Retinal pigment epithelial cell (primary cell): Measurements from ENCODE around the gene SPG11.

ENCODE experiments used
- DNase-seq: peaks from one replicate; pipeline ENCODE4 v3.0.0-alpha.2; 2010; ENCODE audit warnings: low read depth
- H3K4me3 ChIP-seq: 2 replicates; pipeline ENCODE4 v1.5.1; 2011; ENCODE audit warnings: mild to moderate bottlenecking, low read length, control low read depth, moderate library complexity
- TF ChIP-seq, protein P1 (sequence below): conservative IDR thresholded peaks from 2 replicates; pipeline ENCODE4 v1.5.1; 2011; ENCODE audit warnings: low read depth, low read length, control low read depth, inconsistent platforms

The SPG11 gene, protein sequence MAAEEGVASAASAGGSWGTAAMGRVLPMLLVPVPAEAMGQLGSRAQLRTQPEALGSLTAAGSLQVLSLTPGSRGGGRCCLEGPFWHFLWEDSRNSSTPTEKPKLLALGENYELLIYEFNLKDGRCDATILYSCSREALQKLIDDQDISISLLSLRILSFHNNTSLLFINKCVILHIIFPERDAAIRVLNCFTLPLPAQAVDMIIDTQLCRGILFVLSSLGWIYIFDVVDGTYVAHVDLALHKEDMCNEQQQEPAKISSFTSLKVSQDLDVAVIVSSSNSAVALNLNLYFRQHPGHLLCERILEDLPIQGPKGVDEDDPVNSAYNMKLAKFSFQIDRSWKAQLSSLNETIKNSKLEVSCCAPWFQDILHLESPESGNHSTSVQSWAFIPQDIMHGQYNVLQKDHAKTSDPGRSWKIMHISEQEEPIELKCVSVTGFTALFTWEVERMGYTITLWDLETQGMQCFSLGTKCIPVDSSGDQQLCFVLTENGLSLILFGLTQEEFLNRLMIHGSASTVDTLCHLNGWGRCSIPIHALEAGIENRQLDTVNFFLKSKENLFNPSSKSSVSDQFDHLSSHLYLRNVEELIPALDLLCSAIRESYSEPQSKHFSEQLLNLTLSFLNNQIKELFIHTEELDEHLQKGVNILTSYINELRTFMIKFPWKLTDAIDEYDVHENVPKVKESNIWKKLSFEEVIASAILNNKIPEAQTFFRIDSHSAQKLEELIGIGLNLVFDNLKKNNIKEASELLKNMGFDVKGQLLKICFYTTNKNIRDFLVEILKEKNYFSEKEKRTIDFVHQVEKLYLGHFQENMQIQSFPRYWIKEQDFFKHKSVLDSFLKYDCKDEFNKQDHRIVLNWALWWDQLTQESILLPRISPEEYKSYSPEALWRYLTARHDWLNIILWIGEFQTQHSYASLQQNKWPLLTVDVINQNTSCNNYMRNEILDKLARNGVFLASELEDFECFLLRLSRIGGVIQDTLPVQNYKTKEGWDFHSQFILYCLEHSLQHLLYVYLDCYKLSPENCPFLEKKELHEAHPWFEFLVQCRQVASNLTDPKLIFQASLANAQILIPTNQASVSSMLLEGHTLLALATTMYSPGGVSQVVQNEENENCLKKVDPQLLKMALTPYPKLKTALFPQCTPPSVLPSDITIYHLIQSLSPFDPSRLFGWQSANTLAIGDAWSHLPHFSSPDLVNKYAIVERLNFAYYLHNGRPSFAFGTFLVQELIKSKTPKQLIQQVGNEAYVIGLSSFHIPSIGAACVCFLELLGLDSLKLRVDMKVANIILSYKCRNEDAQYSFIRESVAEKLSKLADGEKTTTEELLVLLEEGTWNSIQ (N-terminal part only)

DNA sequence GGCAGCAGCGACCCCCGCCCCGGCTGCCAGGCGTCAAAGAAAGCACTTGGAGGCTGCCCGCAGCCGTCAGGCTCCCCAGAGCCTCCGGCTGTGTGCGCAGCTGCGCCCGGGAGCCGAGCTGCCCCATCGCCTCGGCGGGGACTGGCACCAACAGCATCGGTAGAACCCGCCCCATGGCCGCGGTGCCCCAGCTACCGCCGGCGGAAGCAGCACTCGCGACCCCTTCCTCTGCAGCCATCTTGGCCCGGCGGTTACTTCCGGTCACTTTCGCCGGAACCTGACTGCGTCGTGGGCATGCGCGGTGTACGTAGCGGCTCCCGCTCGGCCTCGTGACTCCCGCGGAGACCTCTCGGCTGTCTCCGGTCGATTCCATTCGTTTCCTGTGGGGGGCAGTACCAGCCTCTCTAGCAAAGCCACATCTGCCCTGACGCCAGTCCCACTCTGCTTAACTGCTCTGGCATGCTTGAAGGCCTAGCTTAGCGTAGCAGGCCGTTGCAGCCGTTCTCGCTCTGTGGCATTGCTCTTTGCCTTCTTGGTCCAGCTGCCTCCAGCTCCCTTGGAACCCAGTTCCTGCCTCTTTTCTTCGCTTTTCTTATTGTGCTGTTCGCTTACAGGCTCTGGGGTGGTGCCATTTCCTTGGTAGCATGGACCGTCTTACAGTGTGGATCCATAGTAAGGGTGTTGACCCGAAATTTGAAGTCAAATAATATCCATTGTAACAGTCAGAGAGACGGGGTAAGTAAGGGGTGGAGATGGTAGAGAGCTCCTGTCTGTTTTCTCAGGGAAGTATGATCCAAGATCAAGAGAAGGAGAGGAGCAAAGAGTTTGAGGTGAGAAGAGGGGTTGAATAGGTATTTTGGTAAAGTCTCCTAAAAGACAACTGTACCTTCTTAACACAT is at the start of gene SPG11:
TSS of gene SPG11 (minus strand) at position 253 of the 899 bp plus-strand sequence. CDS start at position 238, 15 bp downstream.
- TF ChIP-seq, protein P1, sequence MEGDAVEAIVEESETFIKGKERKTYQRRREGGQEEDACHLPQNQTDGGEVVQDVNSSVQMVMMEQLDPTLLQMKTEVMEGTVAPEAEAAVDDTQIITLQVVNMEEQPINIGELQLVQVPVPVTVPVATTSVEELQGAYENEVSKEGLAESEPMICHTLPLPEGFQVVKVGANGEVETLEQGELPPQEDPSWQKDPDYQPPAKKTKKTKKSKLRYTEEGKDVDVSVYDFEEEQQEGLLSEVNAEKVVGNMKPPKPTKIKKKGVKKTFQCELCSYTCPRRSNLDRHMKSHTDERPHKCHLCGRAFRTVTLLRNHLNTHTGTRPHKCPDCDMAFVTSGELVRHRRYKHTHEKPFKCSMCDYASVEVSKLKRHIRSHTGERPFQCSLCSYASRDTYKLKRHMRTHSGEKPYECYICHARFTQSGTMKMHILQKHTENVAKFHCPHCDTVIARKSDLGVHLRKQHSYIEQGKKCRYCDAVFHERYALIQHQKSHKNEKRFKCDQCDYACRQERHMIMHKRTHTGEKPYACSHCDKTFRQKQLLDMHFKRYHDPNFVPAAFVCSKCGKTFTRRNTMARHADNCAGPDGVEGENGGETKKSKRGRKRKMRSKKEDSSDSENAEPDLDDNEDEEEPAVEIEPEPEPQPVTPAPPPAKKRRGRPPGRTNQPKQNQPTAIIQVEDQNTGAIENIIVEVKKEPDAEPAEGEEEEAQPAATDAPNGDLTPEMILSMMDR: peak; percentile 85
- peak within 1 kb of the TSS; percentile 88 for H3K4me3 ChIP-seq
- peak; percentile 92 for DNase-seq

GRCh38 chr15:44712346-44713005 is 49.0 kb upstream of the SPG11 start:
- no peak for DNase-seq

DNA sequence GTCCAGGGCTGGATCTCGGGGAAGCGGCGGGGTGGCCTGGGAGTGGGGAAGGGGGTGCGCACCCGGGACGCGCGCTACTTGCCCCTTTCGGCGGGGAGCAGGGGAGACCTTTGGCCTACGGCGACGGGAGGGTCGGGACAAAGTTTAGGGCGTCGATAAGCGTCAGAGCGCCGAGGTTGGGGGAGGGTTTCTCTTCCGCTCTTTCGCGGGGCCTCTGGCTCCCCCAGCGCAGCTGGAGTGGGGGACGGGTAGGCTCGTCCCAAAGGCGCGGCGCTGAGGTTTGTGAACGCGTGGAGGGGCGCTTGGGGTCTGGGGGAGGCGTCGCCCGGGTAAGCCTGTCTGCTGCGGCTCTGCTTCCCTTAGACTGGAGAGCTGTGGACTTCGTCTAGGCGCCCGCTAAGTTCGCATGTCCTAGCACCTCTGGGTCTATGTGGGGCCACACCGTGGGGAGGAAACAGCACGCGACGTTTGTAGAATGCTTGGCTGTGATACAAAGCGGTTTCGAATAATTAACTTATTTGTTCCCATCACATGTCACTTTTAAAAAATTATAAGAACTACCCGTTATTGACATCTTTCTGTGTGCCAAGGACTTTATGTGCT is 48.4 kb upstream of the SPG11 start:
- H3K4me3 ChIP-seq: peak overlapping the region; percentile 96
- TF ChIP-seq, protein P1: no peak
- no peak for DNase-seq

More at GRCh38 chr15:44712346-44713005, 49.0 kb upstream of the SPG11 start:
- peak overlapping the region; percentile 96 for H3K4me3 ChIP-seq
- TF ChIP-seq, protein P1: no peak

DNA sequence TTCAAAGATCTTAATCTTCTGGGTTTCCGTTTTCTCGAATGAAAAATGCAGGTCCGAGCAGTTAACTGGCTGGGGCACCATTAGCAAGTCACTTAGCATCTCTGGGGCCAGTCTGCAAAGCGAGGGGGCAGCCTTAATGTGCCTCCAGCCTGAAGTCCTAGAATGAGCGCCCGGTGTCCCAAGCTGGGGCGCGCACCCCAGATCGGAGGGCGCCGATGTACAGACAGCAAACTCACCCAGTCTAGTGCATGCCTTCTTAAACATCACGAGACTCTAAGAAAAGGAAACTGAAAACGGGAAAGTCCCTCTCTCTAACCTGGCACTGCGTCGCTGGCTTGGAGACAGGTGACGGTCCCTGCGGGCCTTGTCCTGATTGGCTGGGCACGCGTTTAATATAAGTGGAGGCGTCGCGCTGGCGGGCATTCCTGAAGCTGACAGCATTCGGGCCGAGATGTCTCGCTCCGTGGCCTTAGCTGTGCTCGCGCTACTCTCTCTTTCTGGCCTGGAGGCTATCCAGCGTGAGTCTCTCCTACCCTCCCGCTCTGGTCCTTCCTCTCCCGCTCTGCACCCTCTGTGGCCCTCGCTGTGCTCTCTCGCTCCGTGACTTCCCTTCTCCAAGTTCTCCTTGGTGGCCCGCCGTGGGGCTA is 47.8 kb upstream of the SPG11 start, which contains the start of the genes B2M and PATL2:
TSS of gene B2M (plus strand) at position 422 of the 647 bp plus-strand sequence. CDS start at position 452, 30 bp downstream.
TSS of gene PATL2 (minus strand) at position 228 of the 647 bp plus-strand sequence. CDS start 34,833 bp downstream, outside the sequence.
- TF ChIP-seq, protein P1: no peak
- peak within 1 kb of the TSS; percentile 96 for H3K4me3 ChIP-seq
- peak; percentile 83 for DNase-seq
